ENCODE data around the gene FAM229A. TPM values are rescaled to one million over a fixed set of nuclear protein-coding genes. Genes with fewer than 3 reads are reported as not detected.
A peak's percentile ranks its signal among the peaks of the same experiment; 100 is the strongest.

FAM229A gene
- total and polyA plus RNA-seq, 9 of the 15 experiments (the other 6 are each of a cell fraction or from before 2014, with no cell fraction given) = 0.04 to 21.6 (median 7.4) TPM

- TF ChIP-seq ZNF395 (CRISPR knock-in tag; IDR thresholded peaks at IDR 0.05) = peak; percentile 52; the same call in 1 of the 2 replicates
- 0 out of 2 replicates have a peak, but pooled peaks have one; percentile 35 for TF ChIP-seq MTF1 (CRISPR knock-in tag; IDR thresholded peaks at IDR 0.05; ENCODE audit: borderline replicate concordance)
- TF ChIP-seq ZKSCAN8 (CRISPR knock-in tag; IDR thresholded peaks at IDR 0.05) = no peak
Measured at GRCh38 chr1:32393136-32393535, 30.9 kb upstream of the FAM229A start (continued).

DNA sequence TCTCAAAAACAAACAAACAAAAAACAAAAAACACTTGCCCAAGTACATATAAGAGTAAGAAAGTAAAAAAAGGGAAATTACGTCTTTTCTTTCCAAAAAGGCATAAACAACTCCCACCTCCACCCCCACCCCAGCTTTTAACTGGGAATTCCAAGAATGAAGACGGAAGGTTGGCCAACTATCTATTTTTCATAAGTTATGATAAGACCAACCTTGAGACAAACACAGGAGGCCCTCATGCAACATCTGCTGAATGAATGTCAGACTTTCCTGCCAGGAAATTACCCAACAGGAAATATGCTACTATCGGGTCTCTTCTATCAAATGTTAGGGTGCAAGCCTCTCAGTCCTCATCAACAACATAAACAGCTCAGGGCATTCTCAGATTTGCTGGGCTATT, 30.0 kb upstream of the FAM229A start:
- Histone ChIP-seq H3K79me2 (ENCODE audit: control insufficient read depth, insufficient read depth, low read length) (peaks cover 75% of the 10 kb centered on the region), H3K4me3 (peak overlapping the region; percentile 68), H3K4me2 (ENCODE audit: insufficient read depth, low read length) (peak overlapping the region; percentile 93), H3K9ac (ENCODE audit: insufficient read depth in 1 of 2, low read depth in 2 of 2, low read length in 2 of 2) (peak overlapping the region; percentile 45 to 94; a peak in 3 of 4 replicates), H3K36me3 (ENCODE audit: control insufficient read depth, insufficient read depth, low read length) (peaks cover 52% of the 10 kb centered on the region), H3K4me1 (replicated peaks in 1 of 2; ENCODE audit: control insufficient read depth in 2 of 2, insufficient read depth in 2 of 2, low read length in 2 of 2) (peaks cover 50 to 57% of the 10 kb centered on the region in 2 experiments), H3K9me3 (replicated peaks; ENCODE audit: control insufficient read depth, insufficient read depth, low read depth, low read length) (no peaks in the 10 kb centered on the region; the same call in 1 of the 2 replicates), H4K20me1 (replicated peaks; ENCODE audit: control insufficient read depth, insufficient read depth, low read length) (peaks cover 8% of the 10 kb centered on the region; the same call in 1 of the 2 replicates), H3K27me3 (ENCODE audit: control insufficient read depth in 2 of 2, insufficient read depth in 2 of 2, low read length in 2 of 2) (no peaks in the 10 kb centered on the region), H3K9me1 (ENCODE audit: control insufficient read depth, insufficient read depth, low read length) (peaks cover 11% of the 10 kb centered on the region), H2AFZ (ENCODE audit: low read depth, low read length) (no peak overlapping the region), H3K27ac (ENCODE audit: extremely low read depth, low read depth, low read length) (peak overlapping the region; percentile 95)
- intact Hi-C loops (cut with micrococcal nuclease) (loop anchor here (2.0 to 5.0 kb wide), 3 partner anchors 42 to 425 kb away; partner anchors contain the start of genes MARCKSL1, S100PBP and YARS1), in situ Hi-C loops (cut with MboI) (no loop called here)
- ChIA-PET POLR2A (interaction anchor here (0.5 to 7.0 kb wide), 14 partner anchors 9 to 402 kb away, joined by 3 to 47 read pairs (median 4); partner anchors contain the start of genes HDAC1 and MARCKSL1), CTCF (ENCODE audit: low intra/inter-chr PET ratio) (no interaction called here)
- ATAC-seq = no peak
- DNase-seq (ENCODE audit: extremely low read depth in 1 of 4, low spot score in 3 of 4) = peak in 1 of 4 experiments; percentile 56
- no TSS peak for BruUV-seq (replicated peaks)
- WGBS (ENCODE audit: insufficient coverage, low coverage, missing lambda C conversion rate) = 5% methylated on average over 3 of the region's 3 CpGs
- FAIRE-seq = no peak
- no peak for TF ChIP-seq ZNF175 (CRISPR knock-in tag; IDR thresholded peaks at IDR 0.05; ENCODE audit: low read depth)
- peak; percentile 58; the same call in 1 of the 2 replicates for TF ChIP-seq EP300 (IDR thresholded peaks at IDR 0.05; ENCODE audit: low read length)
- TF ChIP-seq NFATC3 (IDR thresholded peaks at IDR 0.05) = no peak
- no peak for TF ChIP-seq ZNF318 (IDR thresholded peaks at IDR 0.05; ENCODE audit: borderline replicate concordance in 1 of 2, low read depth in 1 of 2)
- 0 out of 2 replicates have a peak, but pooled peaks have one; percentile 7 for TF ChIP-seq FOXM1 (IDR thresholded peaks at IDR 0.05; ENCODE audit: low read depth)
- TF ChIP-seq FOXM1 (CRISPR knock-in tag; IDR thresholded peaks at IDR 0.05; ENCODE audit: low read depth) = no peak
- TF ChIP-seq, protein P1, sequence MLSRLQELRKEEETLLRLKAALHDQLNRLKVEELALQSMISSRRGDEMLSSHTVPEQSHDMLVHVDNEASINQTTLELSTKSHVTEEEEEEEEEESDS (CRISPR knock-in tag; IDR thresholded peaks at IDR 0.05) = no peak

Measured in K562 (cell line).